ENCODE measurements around the gene THTPA. TPM values are rescaled to one million over a fixed set of nuclear protein-coding genes. Genes with fewer than 3 reads are reported as not detected.

THTPA gene
- total and polyA plus RNA-seq, 2 donors (not counting 1 experiment from before 2014, with no cell fraction given), result 7.8 to 24.1 TPM

DNA sequence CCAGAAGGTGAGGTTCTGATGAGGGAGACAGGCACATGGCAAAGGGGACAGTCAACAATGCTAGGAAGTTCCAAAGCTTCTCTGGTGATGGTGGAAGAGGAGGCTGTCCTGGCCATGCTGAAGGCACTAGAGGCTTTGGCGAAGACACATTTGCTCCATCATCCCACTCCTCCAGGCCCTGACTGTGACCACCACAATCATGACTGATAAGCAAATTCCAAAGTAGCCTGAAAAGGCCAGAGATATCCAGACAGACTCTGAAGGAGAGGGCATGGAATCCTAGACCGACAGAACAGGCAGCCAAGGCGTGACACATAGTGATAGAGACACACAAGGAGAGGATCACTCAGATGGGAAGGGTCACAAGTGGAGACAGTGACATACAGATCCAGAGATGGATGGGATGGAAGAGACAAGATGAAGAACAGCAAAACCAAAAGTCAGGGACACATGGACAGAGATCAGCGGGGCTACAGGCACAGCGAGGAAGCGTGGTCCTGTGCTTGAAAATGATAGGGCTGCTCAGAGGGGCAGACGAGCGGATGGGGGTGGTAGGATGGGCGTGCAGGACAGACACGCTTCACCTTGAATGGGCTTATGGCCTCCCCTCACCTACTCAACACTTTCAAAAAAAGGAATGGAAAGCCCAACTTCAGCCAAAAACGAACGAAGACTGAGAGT lies 5.8 kb upstream of the THTPA start:
- no peak overlapping the region for H2AFZ ChIP-seq (ENCODE audit: low read length)
- TF ChIP-seq EZH2 (IDR thresholded peaks at IDR 0.05; ENCODE audit: low read length, missing control alignments) (peak; percentile 66), CTCF (conservative IDR thresholded peaks at IDR 0.05 in 1 of 2, IDR thresholded peaks at IDR 0.05 in 1 of 2; ENCODE audit: low read depth in 1 of 2, low read length in 2 of 2) (no peak)
- no peak for DNase-seq (ENCODE audit: low read depth in 2 of 2)
- H3K4me3 ChIP-seq (replicated peaks in 1 of 4; ENCODE audit: control extremely low read depth in 1 of 4, insufficient read depth in 1 of 4, low read depth in 3 of 4, low read length in 4 of 4), result peak overlapping the region in 3 of 4 experiments; percentile 61 to 74 (median 72)
- H3K79me2 ChIP-seq (ENCODE audit: control insufficient read depth, insufficient read depth, low read length), result no peaks in the 10 kb centered on the region
- H3K4me2 ChIP-seq (ENCODE audit: extremely low read depth, insufficient read depth, low read length), result peak overlapping the region; percentile 88
- H3K27me3 ChIP-seq (ENCODE audit: control insufficient read depth, insufficient read depth, low read length), result peaks cover 14% of the 10 kb centered on the region
- no peaks in the 10 kb centered on the region for H3K9me3 ChIP-seq (ENCODE audit: control insufficient read depth, insufficient read depth, low read depth, low read length)
- no peaks in the 10 kb centered on the region for H4K20me1 ChIP-seq (ENCODE audit: control insufficient read depth, extremely low read depth, insufficient read depth, low read length)
- no peak overlapping the region for H3K27ac ChIP-seq (ENCODE audit: insufficient read depth, low read length)
- H3K4me1 ChIP-seq (ENCODE audit: control insufficient read depth, extremely low read depth, insufficient read depth, low read length), result peaks cover 3% of the 10 kb centered on the region
- H3K36me3 ChIP-seq (ENCODE audit: control insufficient read depth, insufficient read depth, low read length), result no peaks in the 10 kb centered on the region
- no peak overlapping the region for H3K9ac ChIP-seq (ENCODE audit: insufficient read depth, low read length)

GRCh38 chr14:23550812-23551265 lies 5.2 kb upstream of the THTPA start:
- TF ChIP-seq CTCF (conservative IDR thresholded peaks at IDR 0.05 in 1 of 2, IDR thresholded peaks at IDR 0.05 in 1 of 2; ENCODE audit: low read depth in 1 of 2, low read length in 2 of 2), result no peak
- no peak for TF ChIP-seq EZH2 (IDR thresholded peaks at IDR 0.05; ENCODE audit: low read length, missing control alignments)
- Histone ChIP-seq H3K36me3 (ENCODE audit: control insufficient read depth, insufficient read depth, low read length) (no peaks in the 10 kb centered on the region), H3K4me2 (ENCODE audit: extremely low read depth, insufficient read depth, low read length) (peak overlapping the region; percentile 88), H3K9ac (ENCODE audit: insufficient read depth, low read length) (peak overlapping the region; percentile 53), H3K27ac (ENCODE audit: insufficient read depth, low read length) (no peak overlapping the region), H2AFZ (ENCODE audit: low read length) (peak overlapping the region; percentile 75), H3K4me1 (ENCODE audit: control insufficient read depth, extremely low read depth, insufficient read depth, low read length) (peaks cover 4% of the 10 kb centered on the region), H3K27me3 (ENCODE audit: control insufficient read depth, insufficient read depth, low read length) (peaks cover 14% of the 10 kb centered on the region), H3K9me3 (ENCODE audit: control insufficient read depth, insufficient read depth, low read depth, low read length) (no peaks in the 10 kb centered on the region), H4K20me1 (ENCODE audit: control insufficient read depth, extremely low read depth, insufficient read depth, low read length) (no peaks in the 10 kb centered on the region), H3K4me3 (replicated peaks in 1 of 4; ENCODE audit: control extremely low read depth in 1 of 4, insufficient read depth in 1 of 4, low read depth in 3 of 4, low read length in 4 of 4) (peak overlapping the region; percentile 61 to 74 (median 67)), H3K79me2 (ENCODE audit: control insufficient read depth, insufficient read depth, low read length) (no peaks in the 10 kb centered on the region)
- DNase-seq (ENCODE audit: low read depth in 2 of 2), result no peak

DNA sequence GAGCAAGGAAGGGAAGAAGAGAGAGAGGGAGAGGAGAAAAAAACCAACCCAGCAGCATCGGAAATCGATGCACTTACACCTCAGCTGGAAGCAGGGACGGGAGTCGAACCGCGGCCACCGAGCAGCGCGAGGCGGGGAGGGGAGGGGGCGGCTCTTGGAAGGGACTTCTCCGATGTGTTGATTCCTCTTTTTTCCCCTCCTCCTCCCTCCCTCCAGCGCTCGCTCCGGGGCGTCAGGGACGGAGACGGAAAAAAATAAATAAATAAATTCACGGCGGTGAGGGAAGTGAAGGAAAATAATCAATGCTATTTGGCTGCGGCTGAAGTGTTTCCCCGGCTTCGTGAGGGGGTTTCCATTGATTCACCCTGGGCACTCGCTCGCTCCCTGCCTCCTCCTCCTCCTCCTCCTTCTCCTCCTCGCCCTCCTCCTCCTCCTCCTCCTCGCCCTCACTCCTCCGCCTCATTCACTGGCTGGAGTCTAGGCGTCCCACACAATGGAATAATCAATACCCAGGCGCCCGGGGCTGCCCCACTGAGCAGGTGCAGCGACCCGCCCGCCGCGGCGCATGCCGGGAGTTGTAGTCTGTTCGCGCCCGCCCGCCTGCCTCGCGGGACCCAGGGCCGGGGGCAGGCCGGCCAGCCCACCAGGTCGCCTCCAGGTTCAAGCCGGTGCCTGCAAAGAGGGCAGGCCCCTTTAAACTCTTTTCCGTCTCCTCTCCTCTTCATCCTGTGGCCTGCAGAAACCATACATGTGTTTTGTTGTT lies 4.6 kb upstream of the THTPA start, which contains the start of gene ZFHX2:
Gene ZFHX2 (minus strand): TSS at position 500 of the 763 bp plus-strand sequence. CDS start 16,440 bp downstream, outside the sequence.
- H3K9me3 ChIP-seq (ENCODE audit: control insufficient read depth, insufficient read depth, low read depth, low read length), result no peaks in the 10 kb centered on the region
- no peaks in the 10 kb centered on the region for H3K36me3 ChIP-seq (ENCODE audit: control insufficient read depth, insufficient read depth, low read length)
- H3K4me3 ChIP-seq (replicated peaks in 1 of 4; ENCODE audit: control extremely low read depth in 1 of 4, insufficient read depth in 1 of 4, low read depth in 3 of 4, low read length in 4 of 4), result peak within 1 kb of the TSS; percentile 61 to 74 (median 67)
- TF ChIP-seq CTCF (conservative IDR thresholded peaks at IDR 0.05 in 1 of 2, IDR thresholded peaks at IDR 0.05 in 1 of 2; ENCODE audit: low read depth in 1 of 2, low read length in 2 of 2), result no peak
- TF ChIP-seq EZH2 (IDR thresholded peaks at IDR 0.05; ENCODE audit: low read length, missing control alignments), result peak; percentile 31
- peak; percentile 40 to 58 for DNase-seq (ENCODE audit: low read depth in 2 of 2)
- H2AFZ ChIP-seq (ENCODE audit: low read length), result peak within 1 kb of the TSS; percentile 81
- peak within 1 kb of the TSS; percentile 88 for H3K4me2 ChIP-seq (ENCODE audit: extremely low read depth, insufficient read depth, low read length)
- H3K9ac ChIP-seq (ENCODE audit: insufficient read depth, low read length), result peak within 1 kb of the TSS; percentile 53
- no peaks in the 10 kb centered on the region for H4K20me1 ChIP-seq (ENCODE audit: control insufficient read depth, extremely low read depth, insufficient read depth, low read length)
- H3K27ac ChIP-seq (ENCODE audit: insufficient read depth, low read length), result no peak within 1 kb of the TSS
- H3K4me1 ChIP-seq (ENCODE audit: control insufficient read depth, extremely low read depth, insufficient read depth, low read length), result peaks cover 4% of the 10 kb centered on the region
- peaks cover 3% of the 10 kb centered on the region for H3K79me2 ChIP-seq (ENCODE audit: control insufficient read depth, insufficient read depth, low read length)
- peaks cover 14% of the 10 kb centered on the region for H3K27me3 ChIP-seq (ENCODE audit: control insufficient read depth, insufficient read depth, low read length)

Measured in fibroblast of lung (primary cell).